NCI-H1694 treated with DMSO at 0.1 percent for 48 hours (cell line): ENCODE measurements around the gene WEE2.

ENCODE experiments used
- DNase-seq: peaks from one replicate; lab custom pipeline; 2025; lab: John Stamatoyannopoulos, UW

Gene WEE2

DNA sequence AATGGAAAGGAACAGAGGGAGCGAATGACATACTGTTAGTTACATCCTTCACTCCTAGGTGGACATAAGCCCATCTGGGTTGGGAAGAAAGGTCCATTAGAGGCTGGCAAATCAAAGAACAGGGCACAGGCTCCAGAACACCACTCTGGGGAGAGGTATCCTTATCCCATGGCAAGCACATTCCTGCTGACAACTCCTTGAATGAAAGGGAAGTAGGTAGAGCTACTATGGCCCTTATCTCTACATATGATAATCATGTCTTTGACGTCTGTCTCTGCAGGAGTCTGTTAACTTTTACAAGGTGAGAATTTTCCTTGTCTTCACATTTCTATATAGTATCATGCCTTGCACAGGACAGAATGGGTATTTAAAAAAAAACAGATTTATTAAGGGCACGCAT lies 16.6 kb upstream of the WEE2 start:
- DNase-seq: no peak

DNA sequence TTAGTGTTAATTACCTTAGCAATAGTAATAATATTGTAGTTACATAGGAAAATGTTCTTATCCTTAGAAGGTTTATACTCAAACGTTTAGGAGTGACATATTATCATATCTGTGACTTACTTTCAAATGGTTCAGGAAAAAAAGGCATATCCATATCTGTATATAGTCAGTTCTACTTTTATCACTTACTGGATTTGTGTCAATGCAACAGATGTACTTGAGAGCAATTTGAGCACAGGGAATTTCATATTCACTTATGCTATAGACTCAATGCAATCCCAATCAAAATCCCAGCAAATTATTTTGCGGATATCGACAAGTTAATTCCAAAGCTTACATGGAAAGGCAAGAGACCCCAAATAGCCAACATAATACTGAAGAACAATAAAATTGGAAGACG lies 16.2 kb upstream of the WEE2 start:
- DNase-seq: no peak

DNA sequence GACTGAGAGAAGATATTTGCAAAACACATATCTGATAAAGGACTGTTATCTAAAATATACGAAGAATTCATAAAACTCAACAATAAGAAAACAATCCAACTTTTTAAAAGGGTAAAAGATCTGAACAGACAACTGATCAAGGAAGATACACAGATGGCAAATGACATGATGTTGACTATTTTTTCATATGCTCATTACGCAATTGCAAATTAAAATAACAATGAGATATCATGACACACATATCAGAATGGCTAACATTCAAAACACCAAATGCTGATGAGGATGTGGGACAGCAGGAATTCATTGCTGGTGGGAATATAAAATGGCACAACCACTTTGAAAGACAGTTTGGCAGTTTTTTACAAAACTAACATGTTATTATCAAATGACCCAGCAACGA lies 15.1 kb upstream of the WEE2 start:
- no peak for DNase-seq

DNA sequence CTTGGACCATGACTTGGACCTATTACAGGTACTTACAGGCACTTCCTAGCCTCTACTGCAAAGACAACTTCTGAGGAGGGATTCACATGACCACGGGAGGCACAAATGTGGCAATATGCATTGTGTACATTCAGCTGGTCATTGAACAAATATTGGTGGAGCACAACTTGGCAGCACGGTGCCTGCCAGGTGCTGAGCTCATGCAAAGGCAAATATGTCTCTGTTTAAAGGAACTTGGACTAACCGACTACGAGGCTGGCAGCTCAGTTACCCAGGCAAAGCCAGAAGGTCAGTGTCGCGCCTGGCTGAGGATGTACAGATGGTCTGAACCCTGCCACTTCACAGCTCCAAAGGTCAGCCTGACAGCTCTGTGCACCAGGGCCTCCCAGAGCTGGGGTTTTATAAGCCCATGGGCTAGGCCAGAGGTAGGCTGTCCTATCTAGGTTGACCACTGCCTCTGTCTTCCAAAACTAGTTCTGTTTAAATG lies 12.3 kb upstream of the WEE2 start:
- DNase-seq: no peak

DNA sequence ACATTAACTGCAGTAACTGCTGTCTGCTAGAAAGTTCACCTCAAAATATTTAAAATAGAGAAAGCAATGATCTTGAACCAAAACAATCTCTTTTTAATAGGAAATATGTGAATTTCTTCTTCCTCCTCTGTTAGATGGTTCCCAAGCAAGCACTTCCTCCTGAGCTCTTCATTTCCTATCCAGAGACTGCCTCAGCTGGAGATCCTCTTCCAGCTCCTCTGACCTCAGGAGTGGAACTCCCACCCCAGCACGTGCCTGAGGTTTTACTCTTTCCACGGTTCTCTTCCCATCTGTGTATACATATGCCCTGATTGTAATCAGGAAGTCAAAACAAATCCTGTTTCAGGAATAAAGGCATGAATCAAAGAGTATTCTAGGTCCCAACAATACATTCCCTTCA lies 11.8 kb upstream of the WEE2 start:
- no peak for DNase-seq

DNA sequence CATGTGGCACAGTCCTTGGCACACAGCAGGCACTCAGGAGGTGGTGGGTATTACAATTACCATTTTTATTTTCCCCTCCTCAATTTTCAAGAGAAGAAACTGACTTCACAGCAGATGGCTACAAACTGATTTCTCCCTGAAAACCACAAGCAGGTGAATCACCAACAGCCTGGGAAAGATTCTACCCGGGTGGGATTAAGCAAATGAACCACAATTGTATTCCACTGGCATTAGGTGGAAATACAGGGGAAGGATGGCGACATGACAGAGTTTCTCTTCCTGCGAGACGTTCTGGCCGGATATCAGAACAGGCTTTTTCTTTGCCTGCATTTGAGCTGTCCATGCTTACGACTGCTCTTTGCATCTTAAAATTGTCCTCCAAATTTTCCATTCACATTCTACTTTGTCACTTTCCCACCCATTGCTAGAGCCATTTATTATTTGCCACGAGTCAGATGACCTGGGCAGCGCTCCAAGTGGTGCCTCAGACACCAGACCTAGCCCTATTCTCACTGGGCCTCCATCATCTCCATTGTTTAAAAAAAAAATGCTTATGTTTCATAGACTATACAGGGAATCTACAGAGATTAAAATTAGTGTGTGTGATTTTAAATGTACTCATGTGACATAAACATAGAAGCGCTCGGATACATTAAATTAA lies 10.8 kb upstream of the WEE2 start:
- no peak for DNase-seq

DNA sequence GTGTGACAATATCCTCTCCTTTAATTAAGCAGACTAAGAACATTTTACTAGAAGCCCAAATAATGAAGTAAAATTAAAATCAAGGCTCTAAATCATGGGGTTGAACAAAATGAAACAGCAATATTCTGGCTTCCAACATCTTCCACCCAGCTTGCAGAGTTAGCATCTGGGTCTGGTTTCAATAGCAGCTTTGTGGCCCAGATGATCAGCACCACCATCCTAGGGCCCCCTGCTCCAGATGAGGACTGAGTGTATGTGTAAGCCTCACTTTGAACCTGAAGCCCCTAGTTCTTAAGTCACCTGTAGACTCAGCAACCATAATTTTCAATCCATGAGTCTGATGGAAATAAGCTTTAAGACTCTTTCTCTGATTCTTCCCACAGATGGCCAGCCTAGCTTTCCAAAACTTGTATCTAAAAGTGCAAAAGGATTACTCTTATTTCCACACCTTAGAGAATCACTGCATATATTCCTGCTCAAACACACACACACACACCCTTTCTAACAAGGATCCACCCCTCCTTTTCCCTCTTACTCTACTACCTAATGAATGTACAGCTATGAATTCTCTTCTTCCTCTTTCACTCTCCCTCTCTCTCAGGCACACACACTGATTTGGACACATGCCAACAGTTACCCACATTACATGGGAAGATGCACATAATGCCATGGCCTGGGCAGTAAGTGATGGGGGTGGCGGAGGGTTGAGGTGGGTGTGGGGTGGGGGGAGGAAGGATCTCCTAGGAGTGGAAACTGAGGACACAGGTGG lies 9.7 kb upstream of the WEE2 start:
- DNase-seq: no peak

DNA sequence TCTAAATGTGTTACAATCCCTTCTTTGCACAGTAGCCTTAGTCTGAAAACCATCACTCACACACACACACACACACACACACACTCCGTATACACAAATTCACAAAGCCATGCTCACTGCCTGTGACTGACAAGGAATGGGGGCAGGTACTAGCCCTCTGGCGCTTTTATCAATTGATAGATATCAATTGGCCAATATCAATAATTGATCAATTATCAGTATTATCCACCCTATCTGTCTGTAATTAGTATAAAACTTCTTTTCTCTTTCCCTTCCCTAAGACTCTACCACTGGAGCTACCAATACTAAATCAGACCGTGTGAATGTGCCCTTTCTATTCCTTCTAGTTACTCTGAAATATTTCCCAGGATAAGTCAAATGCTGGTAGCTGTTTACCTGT lies 8.3 kb upstream of the WEE2 start:
- DNase-seq: no peak

DNA sequence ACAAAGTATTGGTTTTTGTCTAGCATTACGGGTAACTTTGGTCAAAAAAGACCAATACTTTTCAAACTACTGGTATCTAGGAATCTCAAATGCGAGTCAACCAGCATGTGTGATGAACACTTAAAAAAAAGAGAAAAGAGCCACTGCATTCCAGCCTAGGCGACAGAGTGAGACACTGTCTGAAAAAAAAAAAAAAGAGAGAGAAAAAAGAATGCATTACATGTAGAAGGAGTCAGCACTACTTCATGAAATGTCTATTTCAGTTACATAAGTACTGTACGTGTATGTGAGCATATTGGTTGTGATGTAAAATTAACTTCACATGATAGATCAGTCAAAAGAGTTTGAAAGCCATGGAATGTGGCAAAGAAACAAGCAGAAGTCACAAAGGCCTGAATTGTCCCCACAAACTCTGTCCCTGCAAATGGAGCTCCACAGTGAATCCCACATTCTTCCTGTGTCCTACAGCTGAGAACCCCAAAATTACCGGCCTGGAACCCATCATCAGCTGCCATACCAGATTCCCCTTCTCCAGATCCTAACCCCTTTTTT lies 7.8 kb upstream of the WEE2 start:
- no peak for DNase-seq

DNA sequence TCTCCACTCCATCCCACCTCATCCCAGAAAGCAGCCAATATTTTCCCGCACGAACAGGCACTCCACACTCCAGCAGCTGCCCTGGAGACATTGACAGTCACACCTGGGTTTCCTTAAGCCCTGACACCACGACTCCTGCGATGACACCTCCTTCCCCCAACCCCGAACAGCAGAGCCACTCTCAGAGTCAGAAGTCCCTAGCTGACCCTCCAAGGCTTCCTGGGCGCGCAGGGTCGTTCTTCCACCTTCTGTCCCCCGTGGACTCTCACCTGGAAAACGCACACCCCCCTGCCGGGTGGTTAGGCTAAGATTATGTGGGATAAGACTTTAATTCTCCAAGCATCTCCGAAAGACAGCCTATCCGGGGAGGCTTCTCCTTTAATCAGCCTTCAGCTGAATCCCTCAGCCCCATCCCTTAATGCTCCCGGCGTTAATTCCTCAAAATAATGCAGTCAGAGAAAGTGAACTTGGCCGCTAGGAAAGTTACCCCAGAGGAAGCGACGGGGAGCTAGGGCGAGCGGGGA lies 7.2 kb upstream of the WEE2 start:
- DNase-seq: no peak

DNA sequence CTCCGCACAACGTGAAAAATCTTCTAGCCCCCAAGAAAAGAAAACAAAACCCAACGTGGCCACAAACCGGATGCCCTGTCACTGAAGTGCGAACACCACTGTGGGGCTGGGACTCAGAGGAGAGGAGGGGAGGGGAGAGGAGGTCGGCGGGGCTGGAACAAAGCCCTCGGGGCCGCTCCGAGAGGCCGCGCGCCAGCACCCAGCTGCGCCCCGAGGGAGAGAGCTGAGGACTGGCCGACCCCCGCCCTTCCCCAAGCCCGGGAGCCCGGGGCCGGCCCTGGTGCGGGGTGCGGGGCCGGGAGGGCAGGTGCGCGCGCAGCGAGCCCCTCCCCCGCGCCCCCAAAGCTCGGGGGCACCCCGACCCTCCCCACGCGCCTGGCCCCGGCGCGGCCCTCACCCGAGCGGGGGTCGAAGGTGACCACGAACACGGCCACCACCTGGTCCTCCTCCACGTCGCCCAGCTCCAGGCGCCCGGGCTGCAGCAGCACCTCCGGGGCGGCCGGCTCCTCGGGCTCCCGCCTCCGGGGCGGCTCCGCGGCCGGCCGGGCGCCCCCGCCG lies 6.6 kb upstream of the WEE2 start:
- DNase-seq: no peak

DNA sequence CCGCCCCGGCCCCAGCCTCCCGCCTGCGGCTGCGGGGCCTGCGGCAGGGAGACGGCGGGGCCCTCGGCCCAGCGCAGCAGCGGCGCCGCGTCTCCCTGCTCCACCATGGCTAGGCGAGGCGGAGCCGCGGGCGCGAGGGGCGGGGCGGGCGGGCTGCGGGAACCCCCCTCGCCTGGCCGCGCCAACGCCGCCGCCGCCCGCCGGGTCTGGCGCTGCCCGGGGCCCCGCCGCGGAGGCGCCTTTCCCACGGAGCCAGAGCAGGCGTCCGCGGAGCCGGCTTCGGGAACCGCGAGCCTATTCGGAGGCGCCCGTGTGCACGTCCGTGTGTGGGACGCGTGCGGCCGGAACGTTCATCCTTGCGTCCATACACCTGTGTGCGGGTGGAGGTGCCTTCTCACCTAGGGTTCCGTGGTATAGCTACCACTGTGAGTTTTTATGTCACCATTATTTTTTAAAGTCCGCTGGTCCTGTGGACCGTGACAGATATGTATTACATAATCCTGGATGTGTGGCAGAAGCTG lies 6.0 kb upstream of the WEE2 start, which contains the start of gene DENND11:
Gene DENND11, minus strand, starts transcription at position 120 of the 521 bp plus-strand sequence. Its CDS starts 13 bp downstream, at position 107.
- DNase-seq: no peak

DNA sequence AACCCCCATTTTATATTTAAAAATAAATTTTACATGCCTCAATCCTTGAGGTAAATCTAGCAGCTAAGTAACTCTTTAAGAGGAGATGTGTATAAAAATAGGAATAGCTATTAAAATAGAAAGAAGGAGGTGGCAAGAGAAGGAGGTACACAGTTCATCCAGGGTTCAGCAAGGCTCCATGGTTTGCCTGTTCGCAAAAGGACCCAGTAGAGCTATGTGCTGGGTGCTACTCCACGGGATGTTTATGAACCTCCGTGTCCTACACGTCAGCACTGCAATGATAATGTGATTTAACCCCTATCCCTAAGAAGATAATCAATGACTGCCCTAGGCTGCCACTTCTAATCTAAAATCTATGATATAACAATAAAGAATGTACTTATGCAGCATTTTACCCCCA lies 5.3 kb upstream of the WEE2 start:
- DNase-seq: no peak

DNA sequence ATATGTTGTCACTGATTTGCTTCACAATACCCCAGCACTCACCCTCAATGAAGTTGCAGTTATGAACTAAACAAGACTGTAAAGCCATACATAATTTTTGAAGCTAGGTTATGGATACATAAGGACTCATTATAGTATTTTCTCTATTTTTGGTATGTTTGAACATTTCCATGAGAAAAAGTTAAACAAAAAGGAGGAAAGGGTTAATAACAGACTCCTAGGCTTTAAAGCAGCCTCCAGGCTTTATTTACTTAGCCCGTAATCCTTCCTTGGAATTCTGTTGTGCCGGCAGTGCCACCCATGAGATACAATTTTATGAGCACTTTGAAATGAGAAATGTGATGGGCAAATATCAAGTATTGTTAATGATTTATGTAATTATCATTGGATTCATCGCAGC lies 4.0 kb upstream of the WEE2 start:
- DNase-seq: no peak

DNA sequence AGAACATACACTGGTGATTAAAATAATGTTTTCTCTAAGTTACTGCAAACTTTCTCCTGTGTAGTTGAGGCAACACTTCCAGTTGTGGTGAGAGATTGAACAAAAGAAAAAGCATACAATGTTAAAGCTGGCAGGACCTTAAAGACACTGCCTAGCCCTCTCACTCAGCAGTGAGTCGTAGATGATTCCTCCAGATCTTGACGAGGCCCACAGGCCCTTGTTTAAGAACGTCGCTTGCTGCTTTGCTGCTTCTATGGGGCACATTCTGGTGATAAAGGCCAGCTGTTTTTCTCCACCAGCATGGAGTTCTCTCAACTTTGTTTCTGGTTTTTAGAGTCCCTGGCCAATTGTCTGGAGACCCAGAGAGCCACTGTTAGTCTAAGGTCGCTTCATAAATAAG lies 3.4 kb upstream of the WEE2 start:
- DNase-seq: no peak

DNA sequence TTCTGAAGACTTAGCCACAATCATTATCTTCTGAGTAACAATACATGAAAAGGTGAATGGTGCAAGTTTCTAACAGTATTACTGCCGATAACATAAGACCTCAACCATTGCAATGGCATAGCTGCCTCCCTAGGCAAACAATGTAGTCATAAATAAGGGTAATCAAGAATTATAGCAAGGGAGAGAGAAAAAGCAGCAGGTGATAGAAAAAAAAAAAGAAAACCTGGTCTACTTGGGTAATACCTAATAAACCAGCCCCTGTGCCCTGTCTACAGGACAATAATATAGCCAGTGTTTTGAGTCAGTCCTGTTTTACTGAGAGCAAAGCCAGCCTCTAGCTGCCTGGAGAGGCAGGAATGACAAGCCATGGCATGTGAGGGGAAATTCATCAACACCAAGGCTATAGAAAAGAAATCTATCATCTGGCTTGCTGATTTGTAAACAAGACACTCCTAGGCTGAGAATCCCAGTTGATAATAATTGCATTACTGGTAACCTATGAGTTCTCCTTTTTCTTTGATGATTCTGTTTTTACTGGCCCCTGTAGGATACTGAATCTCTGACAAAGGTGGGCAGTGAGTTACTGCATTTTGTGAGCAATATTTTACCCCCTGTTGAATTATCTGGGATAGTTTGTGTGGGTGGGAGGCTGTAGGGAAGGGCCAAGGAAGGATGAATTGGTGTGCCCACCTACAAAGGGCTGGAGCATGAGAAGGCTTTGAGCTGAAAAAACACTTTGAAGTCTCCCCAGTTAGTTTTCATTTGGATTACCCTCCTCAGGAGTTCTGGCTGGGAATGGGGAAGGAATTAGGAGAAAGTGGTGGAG lies 1.7 kb upstream of the WEE2 start:
- DNase-seq: no peak

DNA sequence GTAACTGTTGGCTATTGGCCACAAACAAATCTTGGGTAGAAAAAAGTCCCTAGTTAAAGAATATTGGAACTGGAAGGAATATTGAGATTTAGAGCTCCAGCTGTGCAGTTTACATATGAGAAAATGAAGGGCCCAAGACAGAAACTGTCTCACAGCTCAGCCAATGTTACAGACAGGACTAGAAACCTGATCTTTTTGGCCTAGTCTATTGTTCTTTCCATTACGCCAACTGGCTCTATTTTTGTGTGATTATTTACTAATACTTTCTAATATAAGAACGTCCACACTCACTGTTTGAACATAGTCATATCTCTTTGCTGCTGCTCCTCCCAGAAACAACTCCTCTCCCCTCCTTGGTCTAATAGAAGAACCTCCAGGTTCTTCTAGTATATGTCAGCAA lies 1.2 kb downstream of the WEE2 start:
- no peak for DNase-seq

DNA sequence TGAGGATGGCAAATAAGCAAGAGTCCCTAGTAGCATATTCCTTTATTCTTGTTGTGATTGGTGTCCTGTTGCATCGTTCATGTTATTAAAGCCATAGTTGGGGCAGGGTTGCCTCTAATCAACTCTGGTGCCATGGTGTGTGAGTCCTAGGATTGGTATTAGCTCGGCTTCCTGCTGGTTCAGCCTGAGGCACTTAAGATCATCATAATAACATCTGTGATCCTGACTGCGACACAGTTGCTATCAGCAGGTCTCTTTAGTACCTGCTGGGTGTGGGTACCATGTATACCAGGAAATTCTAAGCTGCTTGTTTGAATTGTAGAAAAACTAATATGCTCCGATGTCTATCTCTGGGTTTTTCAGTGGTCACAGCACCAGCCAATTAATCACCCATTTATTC lies 1.6 kb downstream of the WEE2 start:
- DNase-seq: no peak

DNA sequence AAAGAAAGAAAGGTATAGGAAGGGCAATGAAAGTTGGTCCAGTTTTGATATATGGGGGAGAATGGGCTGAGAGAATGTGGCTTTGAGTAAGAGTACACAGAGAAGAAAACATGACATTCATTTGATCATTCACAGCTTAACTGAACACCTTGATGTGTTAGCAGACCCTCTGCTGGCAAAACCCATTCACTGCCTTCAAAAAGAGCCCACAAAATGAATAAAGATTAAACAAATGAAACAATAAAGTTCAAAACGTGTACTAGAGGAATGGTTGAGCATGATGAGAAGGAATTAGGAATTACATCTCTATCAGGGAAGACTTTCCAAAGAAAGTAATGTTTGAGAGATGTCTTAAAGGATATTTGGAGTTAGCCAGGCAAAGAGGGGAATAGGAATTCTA lies 2.1 kb downstream of the WEE2 start:
- no peak for DNase-seq

DNA sequence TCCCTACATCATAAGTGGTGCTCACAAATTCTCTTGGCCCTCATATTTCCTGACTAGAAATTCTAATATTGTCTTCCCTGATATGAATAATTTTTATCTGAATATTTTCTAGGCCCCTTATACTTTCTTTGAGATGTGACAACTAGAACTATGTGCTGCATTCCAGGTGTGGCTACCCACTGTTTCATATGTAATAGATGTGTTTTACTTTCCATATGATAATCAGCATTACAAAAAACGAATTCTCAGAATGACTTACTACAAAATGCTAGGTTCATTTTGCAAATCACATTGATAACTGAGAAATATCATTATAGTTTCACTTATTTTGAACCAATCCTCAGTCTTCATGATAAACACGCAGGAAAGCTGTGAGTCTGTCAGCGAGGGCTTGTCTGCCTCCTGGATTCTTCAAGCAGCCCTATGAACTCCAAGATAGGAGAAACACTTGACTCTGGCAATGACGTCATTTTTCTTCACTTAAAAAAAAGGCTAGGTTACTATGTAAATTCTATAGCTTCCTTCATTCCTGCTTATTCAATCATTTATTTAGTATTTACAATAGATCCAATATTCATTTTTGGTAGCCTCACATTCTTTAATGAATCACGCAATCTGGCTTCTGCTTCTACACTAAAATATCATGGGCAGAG lies 4.6 kb downstream of the WEE2 start:
- DNase-seq: no peak

DNA sequence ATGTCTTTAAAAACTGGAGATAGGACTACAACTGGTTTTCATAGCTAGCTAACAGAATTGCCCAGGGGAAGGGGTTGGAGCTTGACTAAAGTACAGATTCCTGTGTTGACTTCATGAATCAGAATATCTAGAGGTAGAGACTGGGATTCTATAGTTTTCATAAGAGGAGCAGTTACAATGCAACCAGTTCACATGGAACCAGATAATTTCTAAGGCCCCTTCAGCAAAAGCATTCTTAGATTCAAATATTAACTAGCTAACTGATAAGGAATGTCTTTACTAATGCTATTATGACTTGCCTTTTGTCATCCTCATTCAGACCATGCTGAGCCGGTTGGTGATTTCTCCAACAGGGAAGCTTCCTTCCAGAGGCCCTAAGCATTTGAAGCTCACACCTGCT lies 5.7 kb downstream of the WEE2 start:
- DNase-seq: no peak
